Ishikawa (cell line): ENCODE measurements around the gene PPP2R2D.

Experiments used
- CEBPB ChIP-seq: IDR thresholded peaks from 2 replicates; pipeline ENCODE4 v1.6.1; 2012
- CREB1 ChIP-seq: IDR thresholded peaks from 2 replicates; pipeline ENCODE4 v1.6.1; 2012; ENCODE audit warnings: low read depth
- EGR1 ChIP-seq: IDR thresholded peaks from 2 replicates; pipeline ENCODE4 v1.6.1; 2012
- EP300 ChIP-seq: IDR thresholded peaks from 2 replicates; pipeline ENCODE4 v1.6.1; 2012; ENCODE audit warnings: borderline replicate concordance
- FOXM1 ChIP-seq: IDR thresholded peaks from 2 replicates; pipeline ENCODE4 v1.6.1; 2012; ENCODE audit warnings: low read depth, borderline replicate concordance
- MAX ChIP-seq: IDR thresholded peaks from 2 replicates; pipeline ENCODE4 v1.6.1; 2012
- NFIC ChIP-seq: IDR thresholded peaks from 2 replicates; pipeline ENCODE4 v1.6.1; 2012
- RAD21 ChIP-seq: IDR thresholded peaks from 2 replicates; pipeline ENCODE4 v1.6.1; 2012; ENCODE audit warnings: low read depth
- REST ChIP-seq: IDR thresholded peaks from 2 replicates; pipeline ENCODE4 v1.6.1; 2012; ENCODE audit warnings: low read depth, mild to moderate bottlenecking
- TAF1 ChIP-seq: IDR thresholded peaks from 2 replicates; pipeline ENCODE4 v1.6.1; 2012; ENCODE audit warnings: low read depth, mild to moderate bottlenecking
- TCF12 ChIP-seq: IDR thresholded peaks from 2 replicates; pipeline ENCODE4 v1.6.1; 2012; ENCODE audit warnings: low read depth
- TEAD4 ChIP-seq: IDR thresholded peaks from 2 replicates; pipeline ENCODE4 v1.6.1; 2012
- USF1 ChIP-seq: IDR thresholded peaks from 2 replicates; pipeline ENCODE4 v1.6.1; 2012
- YY1 ChIP-seq: IDR thresholded peaks from 2 replicates; pipeline ENCODE4 v1.6.1; 2012; ENCODE audit warnings: low read depth
- ZBTB7A ChIP-seq: IDR thresholded peaks from 2 replicates; pipeline ENCODE4 v1.6.1; 2012; ENCODE audit warnings: low read depth

The PPP2R2D gene

GRCh38 chr10:131907679-131908078, 6.9 kb downstream of the PPP2R2D start:
- TF ChIP-seq EP300 (no peak), MAX (no peak), YY1 (no peak), USF1 (no peak), CEBPB (no peak), TCF12 (no peak), TEAD4 (no peak), REST (no peak), CREB1 (no peak), EGR1 (no peak)

GRCh38 chr10:131908151-131908550, 7.3 kb downstream of the PPP2R2D start:
- no peak for TF ChIP-seq CEBPB
- no peak for TF ChIP-seq YY1
- TF ChIP-seq USF1 = no peak
- no peak for TF ChIP-seq TAF1
- no peak for TF ChIP-seq FOXM1
- no peak for TF ChIP-seq EGR1
- no peak for TF ChIP-seq NFIC
- no peak for TF ChIP-seq EP300

GRCh38 chr10:131909014-131909808, 8.4 kb downstream of the PPP2R2D start:
- TF ChIP-seq EGR1 = no peak
- no peak for TF ChIP-seq REST
- no peak for TF ChIP-seq FOXM1
- no peak for TF ChIP-seq MAX
- no peak for TF ChIP-seq CREB1
- TF ChIP-seq ZBTB7A = no peak
- TF ChIP-seq USF1 = no peak
- no peak for TF ChIP-seq TEAD4
- TF ChIP-seq YY1 = no peak
- no peak for TF ChIP-seq CEBPB
- no peak for TF ChIP-seq TAF1
- no peak for TF ChIP-seq RAD21
- TF ChIP-seq TCF12 = no peak
- no peak for TF ChIP-seq EP300

- TF ChIP-seq YY1 = no peak
- TF ChIP-seq EGR1 = no peak
- no peak for TF ChIP-seq REST
- TF ChIP-seq FOXM1 = no peak
- no peak for TF ChIP-seq EP300
- TF ChIP-seq TCF12 = no peak
- TF ChIP-seq ZBTB7A = no peak
These were observed 9.1 kb downstream of the PPP2R2D start for GRCh38 chr10:131909929-131910328.
